NCI-H524 treated with DMSO at 0.1 percent for 48 hours (cell line): Measurements from ENCODE around the gene WEE1.
"Not testable (repeated sequence)": the region's sequence is repeated elsewhere in the genome, so short reads cannot be mapped to it uniquely, and the experiment has no call there.

ENCODE experiments used
- DNase-seq: peaks from one replicate; lab custom pipeline; 2025; lab: John Stamatoyannopoulos, UW

The WEE1 gene

DNA sequence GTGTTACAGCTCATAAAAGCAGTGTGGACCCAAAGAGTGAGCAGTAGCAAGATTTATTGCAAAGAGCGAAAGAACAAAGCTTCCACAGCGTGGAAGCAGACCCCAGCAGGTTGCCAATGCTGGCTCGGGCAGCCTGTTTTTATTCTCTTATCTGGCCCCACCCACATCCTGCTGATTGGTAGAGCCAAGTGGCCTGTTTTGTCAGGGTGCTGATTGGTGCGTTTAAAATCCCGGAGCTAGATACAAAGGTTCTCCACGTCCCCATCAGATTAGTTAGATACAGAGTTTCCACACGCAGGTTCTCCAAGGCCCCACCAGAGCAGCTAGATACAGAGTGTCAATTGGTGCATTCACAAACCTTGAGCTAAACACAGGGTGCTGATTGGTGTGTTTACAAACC is 48.9 kb downstream of the WEE1 start:
- DNase-seq, result not testable (repeated sequence)

DNA sequence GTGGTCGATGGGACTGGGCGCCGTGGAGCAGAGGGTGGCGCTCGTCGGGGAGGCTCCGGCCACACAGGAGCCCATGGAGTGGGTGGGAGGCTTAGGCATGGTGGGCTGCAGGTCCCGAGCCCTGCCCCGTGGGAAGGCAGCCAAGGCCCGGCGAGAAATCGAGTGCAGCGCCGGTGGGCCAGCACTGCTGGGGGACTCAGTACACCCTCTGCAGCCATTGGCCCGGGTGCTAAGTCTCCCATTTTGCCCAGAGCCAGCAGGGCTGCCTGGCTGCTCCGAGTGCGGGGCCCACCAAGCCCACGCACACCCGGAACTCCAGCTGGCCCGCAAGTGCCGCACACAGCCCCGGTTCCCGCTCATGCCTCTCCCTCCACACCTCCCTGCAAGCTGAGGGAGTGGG is 49.6 kb downstream of the WEE1 start:
- DNase-seq, result not testable (repeated sequence)

DNA sequence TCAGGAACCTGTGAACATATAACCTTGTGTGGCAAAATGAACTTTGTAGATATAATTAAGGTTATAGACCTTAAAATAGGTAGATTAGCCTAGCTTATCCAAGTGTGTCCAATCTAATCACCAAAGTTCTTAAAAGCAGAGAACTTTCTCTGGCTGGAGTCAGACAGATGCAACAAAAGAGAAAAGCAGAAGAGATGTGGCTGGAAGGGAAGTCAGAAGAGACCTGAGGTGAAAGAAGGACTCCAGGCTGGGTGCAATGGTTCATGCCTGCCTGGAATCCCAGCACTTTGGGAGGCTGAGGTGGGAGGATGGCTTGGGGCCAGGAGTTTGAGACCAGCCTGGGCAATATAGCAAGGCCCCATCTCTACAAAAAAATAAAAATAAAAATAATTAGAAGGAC is 51.0 kb downstream of the WEE1 start:
- no peak for DNase-seq

GRCh38 chr11:9625162-9625561 is 51.7 kb downstream of the WEE1 start:
- no peak for DNase-seq

DNA sequence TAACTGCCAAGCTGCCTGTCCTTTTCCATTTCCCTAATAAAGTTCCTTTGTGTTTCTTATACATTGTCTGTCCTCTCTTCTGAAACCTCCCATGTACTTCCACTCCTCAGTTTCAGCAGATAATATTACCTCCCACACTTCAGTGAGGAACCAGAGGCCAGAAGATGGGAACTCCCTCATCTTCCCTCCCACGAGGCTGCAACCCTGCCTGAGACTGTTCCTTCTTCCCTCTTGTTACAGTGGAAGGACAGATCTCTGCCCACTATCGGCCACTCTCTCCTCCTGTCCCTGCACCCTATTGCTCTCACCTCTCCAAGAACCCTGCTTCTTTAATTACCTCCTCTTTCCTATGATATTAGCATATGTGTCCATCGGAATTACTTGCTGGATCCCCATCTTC is 52.3 kb downstream of the WEE1 start:
- no peak for DNase-seq

DNA sequence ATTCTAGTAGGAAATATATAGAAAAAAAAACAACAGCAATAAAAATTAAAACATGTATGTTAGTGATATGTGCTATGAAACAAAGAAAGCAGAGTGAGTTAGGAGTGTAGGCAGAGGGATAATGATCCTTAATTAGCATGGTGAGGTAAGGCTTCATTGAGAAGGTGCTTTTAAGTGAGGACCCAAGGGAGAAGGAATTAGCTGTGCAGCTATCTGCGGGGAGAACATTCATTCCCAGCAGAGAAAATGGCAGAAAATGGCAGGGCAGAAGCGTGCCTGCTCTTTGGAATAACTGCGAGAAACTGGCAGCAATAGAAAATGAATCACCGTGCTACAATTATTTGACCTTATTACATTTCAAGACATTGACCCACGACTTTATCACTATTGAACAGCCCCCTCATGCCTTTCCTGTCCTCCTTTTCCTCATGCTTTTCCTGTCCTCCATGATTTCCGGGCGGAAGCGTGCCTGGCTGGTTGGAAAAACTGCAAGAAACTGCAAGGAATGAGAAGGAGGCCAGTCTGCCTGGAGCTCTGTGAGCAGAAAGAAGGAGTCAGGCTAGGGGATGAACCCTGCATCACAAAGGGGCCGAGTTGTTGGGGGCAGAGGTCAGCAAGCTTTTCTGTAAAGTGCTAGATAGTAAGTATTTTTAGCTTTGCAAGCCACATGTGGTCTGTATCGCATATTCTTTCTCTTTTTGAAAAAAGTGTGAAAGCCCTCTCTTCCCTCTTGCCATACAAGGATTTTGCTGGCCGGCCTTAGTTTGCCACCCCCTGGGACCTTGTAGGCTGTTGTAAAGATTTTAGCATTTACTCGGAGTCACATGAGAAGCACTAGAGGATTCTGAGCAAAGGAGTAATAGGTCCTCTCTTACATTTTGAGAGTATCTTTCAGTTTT is 53.3 kb downstream of the WEE1 start:
- no peak for DNase-seq

DNA sequence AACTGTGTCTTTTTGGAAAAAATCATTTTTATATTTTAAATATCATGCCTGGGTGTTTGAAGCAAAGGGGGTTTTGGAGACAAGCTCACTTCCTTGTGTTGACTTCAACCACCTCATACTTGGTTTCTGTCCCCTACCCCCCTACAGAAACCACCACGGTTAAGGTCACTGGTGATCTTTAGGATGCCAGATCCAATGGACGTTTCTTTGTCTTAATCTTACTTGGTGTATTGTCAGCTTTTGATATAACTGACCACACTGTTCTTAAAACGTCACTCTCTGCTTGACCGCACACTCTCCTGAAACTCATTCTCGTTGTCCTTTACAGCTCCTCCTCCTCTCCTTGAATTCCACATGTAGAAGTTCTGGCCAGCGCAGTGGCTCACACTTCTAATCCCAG is 55.6 kb downstream of the WEE1 start:
- no peak for DNase-seq

DNA sequence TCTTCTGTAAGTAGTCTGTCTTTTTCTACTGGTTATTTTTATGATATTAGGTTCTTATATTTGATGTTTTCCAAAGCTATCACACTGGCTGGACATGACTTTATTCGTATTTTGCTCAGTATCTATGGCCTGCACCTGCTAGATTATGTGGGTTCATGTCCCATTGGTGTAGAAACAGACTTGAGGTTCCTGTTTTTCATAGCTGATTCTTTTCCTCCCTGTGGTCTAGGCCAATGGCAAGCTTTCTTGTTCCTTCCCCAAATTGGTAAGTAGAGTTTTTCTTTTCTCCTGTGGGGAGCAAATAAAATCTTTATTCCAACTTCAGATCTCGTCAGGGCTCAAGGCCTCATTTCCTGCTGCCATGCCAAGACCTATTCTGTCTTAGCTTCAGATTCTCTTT is 60.2 kb downstream of the WEE1 start:
- no peak for DNase-seq

- DNase-seq, result no peak
Observed at GRCh38 chr11:9636691-9637090, 63.2 kb downstream of the WEE1 start.

DNA sequence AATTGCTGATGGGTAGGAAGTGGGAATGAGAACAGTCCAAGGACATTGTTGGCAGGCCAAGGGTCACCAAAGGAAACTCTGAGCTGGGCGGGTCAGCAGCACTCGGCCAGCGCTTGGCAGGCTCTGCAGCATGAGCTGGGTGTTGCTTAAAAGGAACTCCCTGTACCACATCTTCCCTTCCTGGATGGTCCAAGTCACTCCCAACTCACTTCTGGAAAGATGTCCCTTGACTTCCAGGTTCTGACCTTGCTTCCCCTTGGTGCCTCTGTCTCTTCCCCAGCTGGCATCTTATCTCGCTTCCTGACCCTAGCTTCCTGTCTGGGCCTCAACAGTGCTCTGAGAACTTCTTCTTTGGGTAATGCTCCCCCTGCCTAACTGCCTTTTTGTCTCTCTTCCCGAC is 65.6 kb downstream of the WEE1 start:
- DNase-seq, result no peak
